Measurements from ENCODE around the gene ERN1.
"Not testable (repeated sequence)": the region's sequence is repeated elsewhere in the genome, so short reads cannot be mapped to it uniquely, and the experiment has no call there.

The ERN1 gene

GRCh38 chr17:64146418-64147109 is 16.6 kb upstream of the ERN1 start:
- DNase-seq: peak; percentile 41 to 95 (median 62)
- intact Hi-C loops (cut with DNase I): loop anchor here (5.0 kb wide), 1 partner anchor 116 kb away; the partner anchor contains the start of gene TEX2

DNA sequence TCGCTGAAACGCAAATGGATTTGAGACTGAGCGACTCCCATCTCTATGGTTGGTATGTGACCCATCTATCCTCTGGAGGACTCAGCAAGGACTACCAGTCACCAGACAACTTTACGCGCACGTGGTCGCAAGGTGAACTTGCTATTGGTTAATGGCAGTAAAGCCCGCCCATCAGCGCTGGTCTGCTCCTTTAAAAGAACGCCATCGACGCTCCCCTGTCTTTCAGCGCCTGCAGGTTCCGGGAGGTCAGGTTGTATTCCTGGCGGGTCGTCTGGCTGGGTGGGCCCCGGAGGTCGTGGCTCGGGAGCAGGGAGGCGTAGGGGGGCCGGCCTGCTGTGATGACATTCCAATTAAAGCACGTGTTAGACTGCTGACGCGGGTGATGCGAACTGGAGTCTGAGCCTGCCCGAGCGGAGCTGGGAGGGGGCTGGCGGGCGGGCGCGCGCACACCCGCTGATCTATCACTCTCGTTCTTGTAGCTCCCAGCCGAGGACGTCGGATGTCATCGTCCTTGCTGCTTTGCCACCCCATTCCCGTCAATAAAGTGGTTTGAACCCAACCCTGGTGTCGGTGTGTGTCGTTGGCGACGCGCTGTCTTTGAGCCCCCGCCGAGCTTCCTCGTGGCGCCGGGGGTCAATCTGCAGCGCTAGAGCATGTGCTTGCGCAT is 15.9 kb upstream of the ERN1 start:
- intact Hi-C loops (cut with DNase I): loop anchor here (1.0 to 5.0 kb wide), 2 partner anchors 16 to 116 kb away; partner anchors contain the start of genes ERN1 and TEX2
- peak; percentile 96 to 100 (median 99) for DNase-seq

GRCh38 chr17:64145375-64145750 is 15.4 kb upstream of the ERN1 start:
- intact Hi-C loops (cut with DNase I): loop anchor here (1.0 to 5.0 kb wide), 2 partner anchors 15 to 117 kb away; partner anchors contain the start of genes ERN1 and TEX2
- no peak for DNase-seq

DNA sequence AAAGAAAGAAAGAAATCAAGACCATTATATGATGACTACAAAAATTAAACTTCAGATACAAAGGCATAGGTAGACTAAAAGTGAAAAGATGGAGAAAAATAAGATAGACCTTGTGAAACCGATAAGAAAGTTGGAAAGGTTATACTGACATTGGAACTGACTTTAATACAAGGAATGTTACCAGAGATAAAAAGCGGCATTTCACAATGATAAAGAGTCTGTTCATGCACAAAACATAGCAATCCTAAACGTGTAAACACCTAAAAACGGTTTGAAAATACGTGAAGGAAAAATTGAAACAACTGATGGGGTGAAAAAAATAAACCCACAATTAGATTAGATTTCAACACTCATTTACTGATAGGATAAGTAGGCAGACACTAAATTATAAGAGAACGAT is 9.6 kb upstream of the ERN1 start:
- no peak for DNase-seq
- intact Hi-C loops (cut with DNase I): no loop called here

DNA sequence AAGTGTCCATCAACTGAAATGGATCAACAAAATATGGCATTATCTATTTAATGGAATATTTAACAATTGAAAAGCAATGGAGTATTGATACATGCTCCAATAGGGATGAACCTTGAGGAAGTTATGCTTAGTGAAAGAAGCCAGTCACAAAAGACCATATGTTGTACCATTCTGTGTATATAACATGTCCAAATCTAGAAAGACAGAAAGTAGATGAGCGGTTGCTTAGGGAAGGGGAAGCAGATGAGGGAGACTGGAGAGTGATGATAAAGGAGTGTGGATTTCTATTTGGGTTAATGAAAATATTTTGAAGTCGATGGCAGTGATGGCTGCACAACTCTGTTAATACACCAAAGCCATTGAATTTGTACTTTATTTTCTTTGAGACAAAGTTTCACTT is 8.5 kb upstream of the ERN1 start:
- intact Hi-C loops (cut with DNase I): no loop called here
- no peak for DNase-seq

DNA sequence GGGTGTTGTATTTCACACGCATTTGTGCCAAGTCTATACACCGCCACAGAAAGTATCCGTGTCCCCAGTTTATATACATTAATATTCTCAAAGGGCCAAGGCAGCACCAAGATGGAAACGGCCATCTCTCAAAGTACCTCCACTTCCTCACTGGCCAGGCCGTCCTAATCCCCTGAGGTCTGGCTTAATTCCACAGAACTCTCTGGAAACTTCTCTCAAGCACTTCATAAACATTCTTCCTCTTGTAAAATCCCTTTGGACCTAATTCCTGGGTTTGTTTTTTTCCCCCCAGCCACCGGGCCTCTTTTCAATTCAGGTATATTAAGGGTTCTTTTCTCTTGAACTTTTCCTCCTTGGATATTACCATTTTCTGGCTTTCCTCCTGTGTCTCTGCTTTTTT is 5.1 kb upstream of the ERN1 start:
- intact Hi-C loops (cut with DNase I): loop anchor here (5.0 kb wide), 3 partner anchors 127 to 218 kb away; partner anchors contain the start of genes GH1 and TEX2
- DNase-seq: no peak

DNA sequence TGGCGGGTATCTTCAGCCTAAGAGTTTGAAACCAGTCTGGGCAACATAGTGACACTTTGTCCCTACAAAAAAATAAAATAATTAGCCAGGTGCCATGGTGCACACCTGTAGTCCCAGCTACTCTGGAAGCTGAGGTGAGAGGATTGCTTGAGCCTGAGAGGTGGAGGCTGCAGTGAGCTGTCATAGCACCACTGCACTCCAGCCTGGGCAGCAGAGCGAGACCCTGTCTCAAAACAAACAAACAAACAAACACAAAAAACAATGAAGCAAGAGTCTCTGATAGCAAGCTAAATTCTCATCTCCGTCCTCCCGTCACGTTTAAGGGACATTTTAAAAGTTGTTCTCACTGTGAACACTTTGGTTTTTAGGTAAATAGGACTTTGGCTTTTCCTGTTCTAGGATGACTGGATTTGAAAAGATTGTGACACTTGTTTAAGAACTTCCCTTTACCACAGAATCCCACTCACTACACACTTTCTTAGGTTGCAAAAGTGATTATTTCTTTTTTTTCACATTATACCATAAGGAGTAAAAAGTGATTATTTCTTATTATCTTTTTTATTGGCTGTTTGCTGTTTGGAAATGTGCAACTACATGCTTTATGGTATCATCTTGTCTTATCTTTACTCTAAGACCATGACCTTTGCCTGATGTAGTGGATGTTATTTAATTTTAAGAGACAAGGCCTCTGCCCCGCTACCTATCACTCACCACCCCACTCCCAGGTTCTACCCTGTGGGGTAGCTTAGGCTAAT is 4.4 kb upstream of the ERN1 start:
- DNase-seq: no peak
- intact Hi-C loops (cut with DNase I): loop anchor here (5.0 kb wide), 3 partner anchors 128 to 217 kb away; partner anchors contain the start of genes GH1 and TEX2

DNA sequence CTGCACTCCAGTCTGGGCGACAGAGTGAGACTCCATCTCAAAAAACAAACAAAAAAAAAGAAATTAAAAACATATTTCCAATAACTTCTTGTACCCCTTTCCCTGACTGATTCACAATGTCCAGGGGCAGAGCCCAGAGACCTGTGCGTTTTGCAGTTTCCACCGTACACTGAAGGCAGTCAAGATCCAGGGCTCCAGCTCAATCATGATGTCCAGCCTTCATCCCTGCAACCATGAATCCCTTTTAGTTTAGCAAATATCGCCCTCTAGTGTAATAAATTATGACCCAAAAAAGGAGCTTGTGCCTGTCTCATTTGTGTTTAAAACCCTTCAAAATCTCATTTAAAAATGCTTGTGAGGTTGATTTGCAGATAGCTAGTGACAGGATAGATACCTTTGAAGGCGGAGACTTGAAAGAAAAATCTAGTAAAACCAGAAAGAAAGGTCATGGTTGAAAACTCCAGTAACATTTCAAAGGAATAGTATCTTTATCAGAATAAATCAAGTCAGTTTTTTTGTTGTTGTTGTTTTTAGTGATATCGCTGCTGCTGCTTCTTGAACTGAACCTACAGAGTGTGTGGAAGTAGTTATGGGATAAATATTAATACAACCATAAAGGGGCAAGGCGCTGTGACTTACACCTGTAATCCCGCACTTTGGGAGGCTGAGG is 3.7 kb upstream of the ERN1 start:
- DNase-seq: no peak
- intact Hi-C loops (cut with DNase I): loop anchor here (1.0 to 5.0 kb wide), 4 partner anchors 104 to 216 kb away; partner anchors contain the start of genes GH1 and TEX2

GRCh38 chr17:64131606-64132270 is 1.8 kb upstream of the ERN1 start:
- intact Hi-C loops (cut with DNase I): loop anchor here (5.0 kb wide), 3 partner anchors 131 to 214 kb away; partner anchors contain the start of genes GH1 and TEX2
- DNase-seq: no peak

GRCh38 chr17:64130559-64131001 is 636 bp upstream of the ERN1 start:
- DNase-seq: peak in 3 of 10 donors; percentile 33 to 85 (median 76)
- intact Hi-C loops (cut with DNase I): loop anchor here (1.0 to 5.0 kb wide), 4 partner anchors 15 to 213 kb away; partner anchors contain the start of genes GH1 and TEX2

DNA sequence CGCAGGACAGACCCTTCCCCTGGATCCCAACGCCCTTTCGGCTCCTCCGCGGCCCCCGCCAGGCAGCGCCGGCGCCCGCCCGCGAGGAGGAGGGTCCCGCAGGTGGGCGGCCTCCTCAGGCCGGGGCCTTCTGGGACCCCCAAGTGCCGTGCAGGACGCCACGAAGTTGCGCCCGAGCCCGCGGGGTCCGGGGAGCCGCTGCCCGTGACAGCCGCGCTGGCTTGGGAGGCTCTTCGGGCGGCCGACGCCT is 504 bp downstream of the ERN1 start:
- intact Hi-C loops (cut with DNase I): no loop called here
- DNase-seq: no peak

DNA sequence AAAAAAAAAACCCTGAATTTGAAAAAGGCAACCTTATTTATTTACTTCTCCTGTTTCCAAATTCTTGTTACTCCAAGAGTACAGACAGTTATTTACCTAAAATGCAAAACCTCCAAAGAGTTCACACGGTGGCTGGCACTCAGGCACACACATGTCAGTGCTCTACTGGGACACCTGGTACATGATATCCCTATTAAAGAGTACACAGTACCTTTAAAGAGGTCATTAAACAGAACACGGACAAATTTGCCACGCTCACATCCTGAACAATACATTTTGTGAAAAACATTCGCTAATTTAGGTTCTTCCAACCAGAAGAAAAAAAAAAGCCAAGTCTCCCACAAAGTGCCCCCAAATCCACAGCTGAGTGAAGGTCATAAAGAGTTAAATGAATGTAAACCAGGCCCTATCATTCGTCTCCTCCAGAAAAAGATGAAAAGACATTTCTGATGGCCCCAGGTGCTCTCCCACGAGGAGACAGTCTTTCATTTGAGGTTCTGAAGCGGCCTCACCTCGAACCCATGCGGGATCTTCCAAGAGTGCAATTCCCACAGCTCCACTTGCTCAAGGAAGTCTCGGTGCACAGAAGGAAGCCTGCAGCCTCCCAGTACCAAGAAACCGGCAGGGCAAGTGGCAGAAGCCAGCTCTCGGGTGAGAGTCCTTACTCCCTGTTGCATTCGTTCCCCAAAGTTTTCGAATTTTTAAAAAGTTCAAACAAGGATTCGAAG is 993 bp downstream of the ERN1 start:
- DNase-seq: peak in 3 of 10 donors; percentile 8 to 82 (median 15)
- intact Hi-C loops (cut with DNase I): no loop called here

DNA sequence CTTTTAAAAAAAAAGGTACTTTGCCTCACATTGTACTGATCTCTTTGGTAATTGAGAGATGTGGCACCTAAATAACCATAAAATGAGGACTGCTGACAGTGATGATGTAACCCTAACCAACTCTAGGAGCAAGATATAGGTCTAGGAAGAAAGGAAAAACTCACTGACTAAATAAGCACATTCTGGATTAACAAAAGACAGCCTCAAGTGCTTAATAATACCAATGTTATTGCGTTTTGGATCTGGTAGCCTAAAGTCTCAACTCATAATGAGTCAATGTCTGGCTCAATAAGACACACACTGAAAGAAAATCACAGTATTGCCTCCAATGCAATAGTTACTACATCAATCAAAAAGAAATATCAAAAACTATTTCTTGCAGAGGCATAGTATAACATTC is 3.0 kb downstream of the ERN1 start:
- intact Hi-C loops (cut with DNase I): no loop called here
- DNase-seq: no peak

GRCh38 chr17:64125937-64126336 is 4.0 kb downstream of the ERN1 start:
- intact Hi-C loops (cut with DNase I): no loop called here
- DNase-seq: no peak

DNA sequence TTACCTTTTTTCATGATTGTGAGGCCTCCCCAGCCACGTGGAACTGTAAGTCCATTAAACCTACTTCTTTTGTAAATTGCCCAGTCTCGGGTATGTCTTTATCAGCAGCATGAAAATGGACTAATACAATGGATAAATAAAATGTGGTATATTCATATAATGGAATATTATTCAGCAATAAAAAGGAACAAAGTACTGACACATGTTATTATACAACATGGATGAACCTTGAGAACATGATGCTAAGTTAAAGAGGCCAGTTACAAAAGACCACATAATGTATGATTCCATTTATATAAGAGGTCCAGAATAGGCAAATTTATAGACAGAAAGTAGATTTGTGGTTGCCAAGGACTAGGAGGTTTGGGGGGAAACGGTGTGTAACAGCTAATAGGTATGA is 5.3 kb downstream of the ERN1 start:
- no peak for DNase-seq
- intact Hi-C loops (cut with DNase I): no loop called here

DNA sequence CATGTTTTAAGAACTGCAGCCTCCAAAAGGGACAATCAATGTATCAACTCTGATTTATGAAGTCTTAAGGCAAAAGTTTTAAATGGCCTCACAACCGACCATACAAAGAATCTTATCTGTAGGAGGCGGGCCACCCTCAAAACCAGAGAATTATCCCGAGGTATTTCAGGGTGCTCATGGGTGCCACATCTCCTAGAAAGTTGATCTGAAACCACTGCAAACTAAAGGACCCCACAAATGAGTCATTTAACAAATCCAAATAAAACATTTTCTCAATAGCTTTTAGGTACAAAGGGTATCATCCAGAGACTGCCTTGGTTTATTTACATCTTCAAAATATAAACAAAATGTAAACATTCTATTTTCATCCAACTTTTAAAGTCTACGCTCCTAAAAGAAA is 6.8 kb downstream of the ERN1 start:
- DNase-seq: no peak
- intact Hi-C loops (cut with DNase I): no loop called here

DNA sequence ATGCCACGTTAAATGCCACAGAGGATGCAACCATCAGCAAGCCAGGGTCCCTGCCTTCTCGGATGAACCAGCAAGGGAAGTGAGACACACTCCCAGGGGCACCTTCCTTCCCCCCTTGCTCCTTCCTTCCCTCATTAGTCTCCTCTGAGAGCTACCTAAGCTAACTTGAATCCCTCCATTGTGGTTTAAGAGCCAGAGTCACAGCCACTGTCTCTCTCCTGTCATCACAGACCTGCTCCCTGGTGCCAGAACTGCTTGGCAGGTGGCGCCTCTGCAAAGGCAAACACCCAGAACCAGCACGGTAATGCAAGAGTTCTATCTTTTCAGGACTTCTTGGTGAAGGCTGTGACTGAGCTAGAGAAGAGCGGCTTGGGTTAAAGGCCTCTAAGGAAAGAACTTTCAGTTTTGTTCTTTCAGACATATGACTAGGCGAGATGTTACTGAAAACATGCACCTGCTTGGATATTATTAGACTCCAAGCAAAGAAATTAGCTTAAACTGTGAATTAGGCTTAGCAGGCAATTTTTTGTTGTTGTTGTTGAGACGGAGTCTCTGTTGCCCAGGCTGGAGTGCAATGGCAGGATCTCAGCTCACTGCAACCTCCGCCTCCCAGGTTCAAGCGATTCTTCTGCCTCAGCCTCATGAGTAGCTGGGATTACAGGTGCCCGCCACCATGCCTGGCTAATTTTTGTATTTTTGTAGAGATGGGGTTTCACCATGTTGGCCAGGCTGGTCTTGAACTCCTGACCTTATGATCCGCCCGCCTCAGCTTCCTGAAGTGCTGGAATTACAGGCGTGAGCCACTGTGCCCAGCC is 8.8 kb downstream of the ERN1 start:
- intact Hi-C loops (cut with DNase I): not testable (repeated sequence)

DNA sequence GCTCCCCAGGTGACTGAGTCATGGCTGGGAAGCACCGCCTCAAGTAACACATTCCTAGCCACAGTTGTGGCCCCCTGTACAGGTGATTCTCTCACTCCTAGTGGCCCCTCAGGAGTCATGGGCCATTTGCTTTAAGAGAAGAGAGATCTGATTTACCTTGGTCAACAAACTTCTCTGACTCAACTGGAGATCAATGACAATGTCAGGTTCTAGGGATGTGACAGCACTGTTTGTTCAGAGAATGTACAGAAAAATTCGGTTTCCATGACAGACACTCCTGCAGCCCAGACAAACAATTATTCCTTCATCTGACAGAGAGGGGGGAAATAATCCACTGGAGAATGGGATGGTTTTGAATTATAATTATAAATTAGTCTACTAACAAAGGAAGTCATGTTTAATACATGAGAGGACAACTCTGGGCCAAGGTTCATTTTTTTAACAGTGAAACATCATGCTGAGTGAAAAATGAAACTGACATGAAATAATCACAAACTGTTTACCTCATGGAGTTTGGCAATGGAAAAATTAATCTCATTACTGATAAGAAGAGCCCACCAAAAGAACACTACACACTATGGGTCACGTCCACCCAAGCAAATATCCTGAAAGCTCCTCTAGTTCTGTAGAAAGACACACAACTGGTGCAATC is 9.7 kb downstream of the ERN1 start:
- no peak for DNase-seq
- intact Hi-C loops (cut with DNase I): no loop called here

More for the DNA sequence above, 8.8 kb downstream of the ERN1 start:
- not testable (repeated sequence) for DNase-seq
